ENCODE measurements around the gene CLN6.
A peak's percentile ranks its signal among the peaks of the same experiment; 100 is the strongest.

CLN6 gene

DNA sequence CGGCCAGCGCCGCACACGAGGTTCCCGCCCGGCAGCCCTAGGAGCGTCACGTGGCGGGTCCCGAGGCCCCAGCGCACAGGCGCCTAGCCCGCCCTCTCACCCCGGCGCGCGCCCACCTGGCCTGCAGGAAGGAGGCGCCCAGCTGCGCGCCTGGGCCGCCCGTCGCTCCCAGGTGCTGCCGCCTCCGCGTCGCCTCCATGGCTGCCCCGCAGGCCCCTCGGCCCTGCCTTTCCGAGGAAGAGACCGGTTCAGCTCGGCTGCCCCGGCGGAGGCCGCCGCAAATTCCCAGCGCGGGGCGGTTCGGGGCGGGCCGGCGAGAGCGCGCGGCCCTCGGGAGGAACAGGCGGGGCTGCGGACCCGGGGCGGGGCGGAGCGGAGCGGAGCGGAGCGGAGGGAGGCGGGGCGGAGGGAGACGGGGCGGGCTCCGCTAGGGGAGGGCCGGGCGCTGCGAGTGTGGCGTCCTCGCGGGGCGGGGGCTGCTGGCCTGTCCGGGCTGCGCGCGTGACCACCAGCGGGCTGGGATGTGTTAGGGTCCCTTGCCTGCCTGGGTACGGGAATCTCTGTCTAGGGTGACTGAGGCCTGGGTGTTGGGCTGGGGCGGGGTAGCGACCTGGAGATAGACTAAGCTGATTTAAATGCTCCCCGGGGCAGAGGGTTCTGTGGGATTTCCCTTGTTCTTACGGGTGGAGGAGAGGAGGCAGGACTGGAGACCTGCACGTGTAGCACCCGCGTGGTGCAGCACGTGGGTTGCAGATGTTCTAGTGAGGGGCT is at the start of gene CLN6:
TSS of gene CLN6 (minus strand) at position 343 of the 771 bp plus-strand sequence. CDS start at position 199, 144 bp downstream.
- DNase-seq (ENCODE audit: low read depth in 2 of 2) = peak; percentile 77 to 78

DNA sequence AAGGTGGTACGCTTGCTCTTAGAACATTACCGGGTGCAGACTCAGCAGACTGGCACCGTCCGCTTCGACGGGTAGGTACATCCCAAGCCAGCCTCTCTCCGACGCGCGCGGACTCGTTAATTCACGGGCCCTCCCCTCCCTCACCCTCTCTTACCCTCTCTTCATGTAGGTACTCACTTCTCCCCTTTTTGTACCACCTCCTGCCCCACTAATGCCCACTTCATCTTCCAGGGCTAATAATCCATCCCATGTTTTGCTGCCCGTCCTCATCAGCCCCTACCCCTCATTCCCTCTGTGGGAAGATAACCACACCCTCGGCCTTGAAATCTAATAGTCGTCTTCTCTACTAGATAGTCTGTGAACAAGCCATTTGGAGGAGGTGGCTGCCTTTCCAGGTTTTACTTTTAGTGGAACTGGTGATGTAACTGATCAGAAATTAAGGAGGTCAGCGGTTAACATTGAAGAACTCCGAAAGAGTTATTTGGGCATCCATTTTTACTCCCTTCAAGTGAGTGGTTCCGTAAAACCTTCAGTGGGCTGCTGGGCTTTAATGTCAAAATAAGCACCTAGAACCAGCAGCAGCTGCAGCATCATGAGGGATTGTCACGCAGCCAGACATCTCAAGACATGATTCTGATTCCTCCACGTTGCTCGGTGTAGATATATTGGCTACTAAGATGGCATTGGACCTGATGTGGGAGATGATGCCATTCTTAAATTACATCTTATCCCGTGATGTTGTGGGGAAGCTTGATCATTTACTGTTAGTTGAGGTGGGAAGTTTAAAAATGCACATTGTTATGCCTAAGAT is 49.3 kb upstream of the CLN6 start:
- DNase-seq (ENCODE audit: low read depth in 2 of 2) = no peak

DNA sequence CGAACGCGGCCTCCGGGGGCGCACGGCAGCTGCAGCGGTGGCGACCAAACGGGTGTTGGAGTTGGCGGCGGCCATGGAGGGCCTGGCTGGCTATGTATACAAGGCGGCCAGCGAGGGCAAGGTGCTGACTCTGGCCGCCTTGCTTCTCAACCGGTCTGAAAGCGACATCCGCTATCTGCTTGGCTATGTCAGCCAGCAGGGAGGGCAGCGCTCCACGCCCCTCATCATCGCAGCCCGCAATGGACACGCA is 48.7 kb upstream of the CLN6 start:
- DNase-seq (ENCODE audit: low read depth in 2 of 2) = peak in 1 of 2 donors; percentile 59

DNA sequence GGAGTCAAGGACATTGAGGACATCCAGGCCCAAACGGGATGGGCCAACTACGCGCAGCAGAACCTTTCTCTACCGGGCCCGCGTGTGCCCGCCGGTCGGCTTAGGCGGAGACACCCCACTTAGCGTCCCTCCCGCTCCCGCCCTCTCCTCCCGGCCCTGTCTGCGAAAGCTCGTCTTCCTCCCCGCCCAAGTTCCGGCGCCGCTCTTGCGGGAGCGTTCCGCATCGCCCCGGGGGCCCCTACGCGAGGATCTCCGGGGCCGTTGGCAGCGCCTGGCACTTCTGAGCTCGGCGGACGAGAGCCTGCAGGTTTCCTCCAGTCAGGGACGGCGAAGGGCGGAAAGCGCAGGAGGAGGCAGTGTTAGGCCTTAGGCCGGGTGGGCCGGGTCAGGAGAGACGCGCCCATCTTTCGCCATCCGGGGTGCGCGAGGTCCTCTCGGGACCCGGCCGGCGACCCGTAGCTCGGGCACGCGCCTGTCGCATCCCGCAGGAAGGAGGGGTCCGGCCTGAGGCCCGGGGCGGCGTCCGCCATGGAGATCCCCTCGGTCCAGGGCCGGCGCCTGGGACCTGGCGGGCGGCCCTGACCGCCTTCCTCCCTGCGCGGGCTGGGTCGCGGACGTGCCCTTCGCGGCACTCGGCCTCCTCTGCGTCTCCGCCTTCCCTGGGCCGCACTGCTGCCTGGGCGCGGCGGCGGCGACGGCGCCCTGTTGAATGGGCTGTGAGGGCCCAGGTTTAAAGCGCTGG is 48.2 kb upstream of the CLN6 start, which contains the start of gene FEM1B:
TSS of gene FEM1B (plus strand) at position 143 of the 742 bp plus-strand sequence. CDS start 673 bp downstream, outside the sequence.
- peak; percentile 75 to 82 for DNase-seq (ENCODE audit: low read depth in 2 of 2)

DNA sequence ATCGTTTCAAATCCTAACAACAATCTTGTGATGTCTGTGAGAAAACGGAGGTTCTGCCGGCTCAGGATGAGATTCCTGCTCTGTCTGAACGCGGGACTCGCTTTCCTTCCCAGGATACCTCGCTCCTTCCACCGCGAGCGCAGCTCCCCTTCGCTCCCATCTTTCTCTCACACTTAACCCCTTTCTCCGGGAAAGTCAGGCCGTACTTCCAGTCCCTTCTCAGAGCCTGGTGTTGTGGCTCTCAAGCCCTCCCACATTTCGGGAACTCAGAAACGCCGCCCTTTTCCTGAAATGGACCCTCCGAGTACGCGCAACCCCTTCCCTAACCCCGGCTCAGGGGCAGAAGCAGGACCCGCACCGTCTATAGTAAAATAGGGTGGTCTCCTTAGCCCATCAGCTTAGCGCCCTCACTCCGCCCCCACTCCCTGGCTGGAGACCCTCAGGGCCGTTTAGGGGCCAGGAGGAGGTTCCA is 47.6 kb upstream of the CLN6 start:
- no peak for DNase-seq (ENCODE audit: low read depth in 2 of 2)

DNA sequence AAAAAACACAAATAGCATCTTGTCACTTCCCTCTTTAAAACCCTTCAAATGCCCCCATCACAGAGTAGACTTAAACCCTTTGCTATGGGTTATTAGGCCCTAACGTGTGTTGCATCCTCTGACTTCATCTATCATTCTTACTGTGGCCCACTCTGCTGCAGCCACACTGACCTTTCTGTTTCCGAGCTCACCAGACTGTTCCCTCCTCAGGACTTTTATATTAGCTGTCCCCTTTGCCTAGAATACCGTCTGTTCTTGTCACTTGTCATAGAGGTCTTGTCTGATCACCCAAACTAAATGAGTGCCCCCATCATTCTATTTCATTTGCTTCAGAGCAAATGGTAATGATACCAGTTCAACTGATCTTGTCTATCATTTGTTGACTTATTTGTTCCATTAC is 47.1 kb upstream of the CLN6 start:
- DNase-seq (ENCODE audit: low read depth in 2 of 2) = no peak

DNA sequence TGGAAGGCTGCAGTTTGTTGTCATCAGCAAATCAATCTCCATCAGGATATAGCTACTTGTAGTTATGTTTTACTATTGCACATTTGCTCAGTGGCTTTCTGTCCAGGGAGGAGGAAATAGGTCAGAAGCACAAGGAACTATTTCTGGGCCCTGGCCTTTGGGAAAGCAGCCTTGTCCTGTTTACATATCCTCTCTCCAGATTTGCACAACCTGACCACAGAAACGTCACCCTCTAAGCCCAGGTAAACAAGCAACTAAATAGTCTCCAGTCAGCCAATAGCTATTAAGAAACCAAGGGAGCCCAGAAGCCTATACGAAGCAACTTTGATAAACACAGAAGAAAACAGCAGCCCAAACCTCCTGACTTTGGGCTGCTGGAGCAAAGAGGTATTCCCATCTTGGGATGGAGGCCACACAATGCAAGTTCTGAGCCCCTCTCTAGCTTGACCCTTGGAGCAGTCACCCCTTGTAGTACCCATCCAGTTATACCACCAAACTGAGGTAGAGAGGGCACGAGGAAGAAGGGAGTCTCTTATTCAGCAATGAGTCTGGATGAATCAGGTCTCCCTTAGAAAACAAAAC is 45.7 kb upstream of the CLN6 start:
- no peak for DNase-seq (ENCODE audit: low read depth in 2 of 2)

DNA sequence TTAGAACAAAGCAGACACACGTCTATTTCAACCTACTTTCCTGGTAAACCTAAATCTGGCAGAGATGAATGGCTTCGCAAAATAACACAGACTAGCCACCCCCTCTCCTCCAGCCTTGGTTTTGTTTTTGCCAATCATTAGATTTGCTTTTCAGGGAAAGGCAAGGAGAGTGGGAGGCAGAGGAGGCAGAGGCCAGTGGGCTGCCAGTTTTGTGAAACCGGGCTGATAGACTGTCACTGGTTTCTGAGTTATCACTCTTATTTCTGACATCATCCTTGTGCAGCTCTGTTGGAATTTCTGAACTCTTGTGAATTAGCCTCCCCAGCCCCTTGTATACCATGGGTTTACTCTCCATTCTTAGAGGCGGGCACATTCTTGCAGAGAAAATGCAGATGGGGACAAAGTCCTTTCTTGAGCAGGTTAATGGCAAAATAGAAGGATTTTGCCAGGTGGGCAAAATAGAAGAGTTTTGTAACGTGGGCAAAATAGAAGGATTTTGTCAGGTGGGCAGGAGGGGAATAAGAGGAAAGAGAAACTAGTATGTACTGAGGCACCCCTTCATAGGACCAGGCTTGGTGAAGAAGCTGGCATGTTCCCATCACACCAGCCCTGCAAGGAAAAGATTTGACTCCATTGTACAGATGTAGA is 44.8 kb upstream of the CLN6 start:
- DNase-seq (ENCODE audit: low read depth in 2 of 2) = no peak

DNA sequence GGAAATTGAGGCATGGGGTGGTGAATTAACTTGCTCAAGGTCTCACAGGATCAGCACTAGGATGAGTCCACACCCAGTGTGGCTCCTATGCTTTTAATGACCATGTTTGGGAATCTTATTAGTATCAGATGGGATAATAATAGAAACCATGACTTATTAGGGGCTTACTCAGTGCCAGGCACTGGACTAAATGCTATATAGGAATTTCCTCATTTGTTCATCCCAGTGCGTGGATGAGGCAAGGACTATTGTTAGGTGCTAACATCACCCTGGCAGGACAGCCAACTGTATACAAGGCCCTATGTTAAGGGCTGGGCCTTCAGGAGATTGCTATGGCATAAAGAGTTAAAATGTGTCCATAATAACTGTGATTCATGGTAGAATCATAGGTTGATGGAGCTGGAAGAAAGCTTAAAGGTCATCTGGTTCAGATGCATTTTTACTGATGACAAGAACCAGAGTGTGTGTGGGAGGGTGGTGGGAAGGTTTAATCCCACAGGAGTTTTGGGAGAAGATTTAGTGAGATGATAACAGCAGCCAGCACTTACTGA is 43.3 kb upstream of the CLN6 start:
- no peak for DNase-seq (ENCODE audit: low read depth in 2 of 2)

DNA sequence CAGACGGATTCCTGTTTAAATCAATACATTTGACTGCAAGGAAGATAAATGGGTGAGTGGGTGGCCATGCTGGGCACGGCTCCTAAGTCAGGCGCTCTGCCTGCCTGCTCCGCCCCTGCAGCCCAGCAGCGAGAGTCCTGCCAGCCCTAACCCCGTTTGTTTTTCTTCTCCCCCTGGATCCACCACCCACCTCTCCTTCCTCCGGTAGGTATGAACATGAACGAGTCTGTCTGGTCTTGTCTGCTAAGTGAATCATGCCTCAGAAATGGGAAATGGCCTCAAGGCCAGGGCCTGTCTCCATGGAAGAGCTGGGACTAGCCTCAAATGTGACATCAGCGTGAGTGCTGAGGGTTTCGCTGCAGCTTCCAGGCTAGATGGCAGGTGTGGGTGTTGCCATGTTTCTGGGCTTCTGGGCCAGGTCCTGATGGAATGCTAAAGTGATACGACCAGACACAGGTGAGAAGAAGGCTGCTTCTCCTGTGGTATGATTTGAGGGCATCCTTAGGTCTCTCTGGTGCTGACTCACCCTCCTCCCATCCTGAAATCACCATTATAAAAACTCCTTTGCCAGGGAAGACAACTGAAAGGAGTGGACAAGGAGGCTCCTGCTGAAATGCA is 42.4 kb upstream of the CLN6 start:
- DNase-seq (ENCODE audit: low read depth in 2 of 2) = no peak

DNA sequence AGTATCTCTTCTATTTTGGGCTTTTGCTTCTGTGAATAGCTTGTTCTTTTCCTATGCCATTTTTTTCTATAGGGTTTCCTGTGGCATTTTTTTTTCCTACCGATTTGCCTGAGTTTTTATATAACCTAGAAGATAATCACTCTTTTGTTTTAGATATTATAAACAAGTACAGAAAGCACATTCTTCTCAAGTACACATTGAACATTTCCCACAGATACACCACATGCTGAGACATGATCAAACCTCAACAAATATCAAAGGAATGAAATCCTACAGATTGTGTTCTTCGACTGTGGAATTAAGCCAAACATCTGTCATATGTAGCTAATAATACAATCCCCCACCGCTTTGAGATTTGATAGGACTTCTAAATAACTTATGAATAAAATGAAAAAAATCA is 38.9 kb upstream of the CLN6 start:
- DNase-seq (ENCODE audit: low read depth in 2 of 2) = no peak

DNA sequence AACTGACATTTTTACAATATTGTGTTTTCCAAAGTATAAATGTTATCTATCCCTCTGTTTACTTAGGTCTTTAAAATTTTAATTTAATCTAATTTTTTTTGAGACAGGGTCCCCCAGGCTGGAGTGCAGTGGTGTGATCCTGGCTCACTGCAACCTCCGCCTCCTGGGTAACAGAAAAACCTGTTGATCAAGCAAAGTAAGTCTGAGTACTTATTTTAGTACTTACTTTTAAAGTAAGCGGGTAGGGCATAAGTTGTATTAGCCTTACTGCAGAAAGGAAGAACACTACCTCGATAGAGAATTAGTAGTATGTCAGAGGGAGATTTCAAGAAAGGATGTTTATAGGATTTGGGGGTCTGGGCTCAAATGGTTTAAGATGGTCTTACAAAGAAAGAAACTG is 36.1 kb upstream of the CLN6 start:
- no peak for DNase-seq (ENCODE audit: low read depth in 2 of 2)

DNA sequence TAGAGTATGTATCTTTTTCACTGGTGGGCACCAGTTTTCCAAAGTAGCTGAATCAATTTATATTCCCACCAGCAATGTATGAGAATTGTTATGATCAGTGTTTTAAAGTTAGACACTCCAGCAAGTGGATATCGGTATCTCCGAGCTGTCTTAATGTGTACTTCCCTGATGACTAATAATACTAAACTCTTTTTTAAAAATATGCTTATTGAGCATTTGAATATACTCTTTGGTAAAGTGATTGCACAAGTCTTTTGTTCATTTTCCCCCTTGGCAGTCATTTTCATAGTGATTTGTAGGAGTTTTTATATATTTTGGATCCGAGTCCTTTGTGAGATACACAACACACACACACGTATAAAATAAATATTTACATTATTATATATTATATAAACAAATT is 35.6 kb upstream of the CLN6 start:
- no peak for DNase-seq (ENCODE audit: low read depth in 2 of 2)

DNA sequence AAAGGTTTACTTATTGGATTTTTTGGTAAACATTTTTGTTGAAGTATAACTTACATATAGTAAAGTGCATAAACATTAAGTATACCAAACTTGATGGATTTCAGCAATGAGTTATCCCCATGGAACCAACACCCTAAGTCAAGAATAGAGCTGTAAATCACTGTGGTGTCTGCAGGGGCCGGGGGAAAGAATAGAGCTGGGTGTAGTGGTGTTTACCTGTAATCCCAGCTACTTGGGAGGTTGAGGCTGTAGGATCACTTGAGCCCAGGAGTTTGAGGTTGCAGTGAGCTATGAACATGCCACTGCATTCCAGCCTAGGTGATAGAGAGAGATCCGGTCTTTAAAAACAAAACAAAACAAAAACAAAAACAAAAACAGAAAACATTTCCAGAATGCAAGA is 34.8 kb upstream of the CLN6 start:
- DNase-seq (ENCODE audit: low read depth in 2 of 2) = no peak

DNA sequence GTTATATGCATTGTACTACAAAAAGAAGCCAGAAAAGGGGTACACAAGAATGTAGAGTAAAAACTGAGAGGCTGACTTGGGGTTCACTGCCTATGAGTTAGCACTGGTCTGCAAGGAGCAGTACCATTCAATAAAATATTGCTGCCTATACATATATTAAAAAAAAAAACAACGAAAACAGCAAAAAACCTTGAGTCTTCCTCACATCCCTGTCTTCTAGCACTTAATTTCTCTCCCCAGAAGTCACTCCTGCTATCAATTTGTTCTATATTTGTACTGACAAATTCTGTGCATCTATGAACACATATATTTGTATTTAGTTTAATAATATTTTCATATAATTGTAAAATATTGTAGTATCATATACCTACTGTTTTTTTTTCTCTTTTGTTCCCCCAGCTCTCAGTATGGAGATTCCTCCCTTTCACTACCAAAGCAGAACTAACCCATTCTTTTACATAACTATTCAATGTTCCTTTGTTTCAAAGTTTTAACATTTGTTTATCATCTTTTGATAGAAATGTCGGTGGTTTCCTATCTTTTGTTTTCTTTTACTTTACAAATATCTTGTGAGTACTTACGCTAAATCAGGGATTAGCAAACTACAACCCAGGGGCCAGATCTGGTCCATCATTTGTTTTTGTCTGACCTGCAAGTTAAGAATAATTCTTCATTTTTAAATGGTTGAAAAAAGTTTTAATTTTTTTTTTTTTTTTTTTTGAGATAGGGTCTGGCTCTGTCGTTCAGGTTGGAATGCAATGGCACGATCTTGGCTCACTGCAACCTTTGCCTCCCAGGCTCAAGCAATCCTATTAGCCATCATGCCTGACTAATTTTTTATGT is 33.2 kb upstream of the CLN6 start:
- DNase-seq (ENCODE audit: low read depth in 2 of 2) = no peak

DNA sequence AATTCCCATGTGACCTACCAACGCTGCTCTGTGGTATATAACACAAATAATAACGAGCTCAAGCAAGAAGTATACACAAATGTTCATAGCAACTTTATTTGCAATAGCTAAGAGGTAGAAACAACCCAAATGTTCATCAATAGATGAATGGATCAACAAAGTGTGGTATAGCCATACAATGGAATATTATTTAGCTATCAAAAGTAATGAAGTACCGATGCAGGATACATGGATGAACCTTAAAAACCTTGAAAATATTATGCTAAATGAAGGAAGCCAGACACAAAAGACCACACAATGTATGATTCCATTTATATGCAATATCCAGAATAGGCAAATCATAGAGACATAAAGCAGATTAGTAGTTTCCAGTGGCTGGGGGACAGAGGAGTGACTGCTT is 32.5 kb upstream of the CLN6 start:
- DNase-seq (ENCODE audit: low read depth in 2 of 2) = no peak

DNA sequence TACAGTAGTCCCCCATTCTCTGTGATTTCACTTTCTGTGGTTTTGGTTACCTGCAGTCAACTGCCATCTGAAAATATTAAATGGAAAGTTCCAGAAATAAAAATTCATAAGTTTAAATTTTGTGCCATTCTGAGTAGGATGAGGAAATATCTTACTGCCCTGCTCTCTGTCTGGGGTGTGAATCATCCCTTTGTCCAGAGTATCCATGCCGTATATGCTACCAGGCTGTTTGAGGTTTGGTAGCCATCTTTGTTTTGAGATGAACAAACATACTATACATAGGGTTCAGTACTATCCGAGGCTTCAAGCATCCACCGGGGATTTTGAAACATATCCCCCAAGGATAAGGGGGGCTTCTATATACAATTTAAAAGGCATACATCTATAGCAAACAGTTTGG is 31.7 kb upstream of the CLN6 start:
- no peak for DNase-seq (ENCODE audit: low read depth in 2 of 2)

DNA sequence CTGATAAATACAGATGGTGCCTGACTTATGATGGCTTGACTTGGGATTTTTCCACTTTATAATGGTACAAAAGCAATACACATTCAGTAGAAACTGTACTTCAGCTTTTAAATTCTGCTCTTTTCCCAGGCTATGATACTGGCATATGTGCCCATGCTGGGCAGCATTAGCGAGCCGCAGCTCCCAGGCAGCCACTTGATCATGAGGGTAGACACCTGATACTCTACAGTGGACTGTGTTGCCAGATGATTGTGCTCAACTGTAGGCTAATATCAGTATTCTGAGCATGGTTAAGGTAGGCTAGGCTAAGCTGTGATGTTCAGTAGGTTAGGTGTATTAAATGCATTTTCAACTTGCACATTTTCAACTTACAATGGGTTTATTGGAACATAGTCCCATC is 30.4 kb upstream of the CLN6 start:
- no peak for DNase-seq (ENCODE audit: low read depth in 2 of 2)

DNA sequence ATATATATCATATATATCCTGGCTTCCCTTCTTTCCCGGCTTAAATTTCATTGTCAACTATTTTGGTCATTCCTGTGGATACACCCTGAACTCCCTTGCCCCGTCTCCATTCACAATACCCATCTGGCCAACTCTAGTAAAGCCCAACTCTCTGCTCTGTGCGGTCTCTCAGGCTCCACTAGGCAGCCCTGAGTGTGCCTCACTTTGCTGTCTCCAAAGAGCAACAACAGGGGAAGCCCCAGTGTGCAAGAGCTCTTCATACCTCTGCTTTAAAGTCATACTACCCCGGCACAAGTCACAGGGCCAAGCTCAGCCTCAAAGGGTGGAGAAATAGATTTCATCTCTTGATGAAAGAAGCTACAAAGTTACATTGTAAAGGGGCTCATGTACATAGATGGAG is 29.2 kb upstream of the CLN6 start:
- no peak for DNase-seq (ENCODE audit: low read depth in 2 of 2)
